Measurements from ENCODE around the gene PLCB3.

DNA sequence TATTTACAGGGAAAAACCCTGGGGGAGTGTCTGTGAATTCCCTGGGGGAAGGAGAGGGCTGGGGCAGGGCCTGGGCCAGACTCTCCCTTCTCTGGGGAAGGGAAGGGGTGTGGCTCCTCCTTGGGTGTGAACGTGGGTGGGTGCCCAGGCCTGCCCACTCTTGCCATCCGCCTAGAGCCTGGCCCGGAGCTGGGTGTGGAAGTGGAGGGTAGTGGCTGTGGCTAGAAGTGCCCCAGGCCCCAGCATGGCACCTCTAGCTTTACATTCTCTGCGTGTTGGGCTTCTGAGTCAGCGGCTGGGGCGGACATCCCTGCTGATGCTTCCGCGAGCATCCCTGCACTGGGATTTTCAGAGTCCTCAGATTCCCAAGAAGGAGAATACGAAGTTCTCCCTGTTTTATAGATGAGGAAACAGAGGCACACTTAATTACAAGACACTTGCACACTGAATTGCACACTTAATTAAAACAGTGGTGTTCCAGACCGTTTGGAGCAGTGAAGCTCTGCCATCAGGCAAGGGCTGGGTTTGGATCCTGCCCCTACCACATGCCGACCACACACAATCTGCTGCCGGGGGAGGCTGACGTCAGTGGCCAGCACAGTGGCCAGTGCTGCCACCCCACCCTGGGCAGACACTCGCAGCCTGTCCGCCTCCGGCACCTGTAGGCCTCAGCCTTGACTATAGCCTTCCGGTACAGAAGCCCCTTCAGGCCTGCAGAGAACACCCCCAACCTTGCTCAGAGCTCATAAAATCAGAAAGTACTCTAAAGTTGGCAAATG is 25.5 kb downstream of the PLCB3 start:
- no peak for TF ChIP-seq CTCF (IDR thresholded peaks at IDR 0.05)
- TF ChIP-seq POLR2A (IDR thresholded peaks at IDR 0.05), result no peak

All from right lobe of liver (tissue), 4 donors.